GM10248 (cell line): ENCODE data around the gene SUN3.
A peak's percentile ranks its signal among the peaks of the same experiment; 100 is the strongest.

Source experiments
- CTCF ChIA-PET: fragments of 300-600 bp; sonication (Branson Sonifier 250); formaldehyde crosslinking; extraction: SDS; loops from one replicate; lab custom pipeline; 2021; ENCODE audit warnings: antibody characterized with exemption; lab: Yijun Ruan, JAX
- POLR2A ChIA-PET: fragments of 350-650 bp; sonication (Branson Sonifier 250); formaldehyde crosslinking; extraction: SDS; loops from one replicate; lab custom pipeline; 2020; ENCODE audit warnings: antibody characterized with exemption; lab: Yijun Ruan, JAX
- DNase-seq: peaks from one replicate; pipeline ENCODE4 v3.0.0; 2012; ENCODE audit errors: extremely low spot score
- TF ChIP-seq, protein P1 (sequence below): IDR thresholded peaks from 2 replicates; pipeline ENCODE4 v1.5.1; 2012; ENCODE audit warnings: mild to moderate bottlenecking, low read depth; ENCODE audit errors: extremely low read depth, missing control alignments, control extremely low read depth

The SUN3 gene

DNA sequence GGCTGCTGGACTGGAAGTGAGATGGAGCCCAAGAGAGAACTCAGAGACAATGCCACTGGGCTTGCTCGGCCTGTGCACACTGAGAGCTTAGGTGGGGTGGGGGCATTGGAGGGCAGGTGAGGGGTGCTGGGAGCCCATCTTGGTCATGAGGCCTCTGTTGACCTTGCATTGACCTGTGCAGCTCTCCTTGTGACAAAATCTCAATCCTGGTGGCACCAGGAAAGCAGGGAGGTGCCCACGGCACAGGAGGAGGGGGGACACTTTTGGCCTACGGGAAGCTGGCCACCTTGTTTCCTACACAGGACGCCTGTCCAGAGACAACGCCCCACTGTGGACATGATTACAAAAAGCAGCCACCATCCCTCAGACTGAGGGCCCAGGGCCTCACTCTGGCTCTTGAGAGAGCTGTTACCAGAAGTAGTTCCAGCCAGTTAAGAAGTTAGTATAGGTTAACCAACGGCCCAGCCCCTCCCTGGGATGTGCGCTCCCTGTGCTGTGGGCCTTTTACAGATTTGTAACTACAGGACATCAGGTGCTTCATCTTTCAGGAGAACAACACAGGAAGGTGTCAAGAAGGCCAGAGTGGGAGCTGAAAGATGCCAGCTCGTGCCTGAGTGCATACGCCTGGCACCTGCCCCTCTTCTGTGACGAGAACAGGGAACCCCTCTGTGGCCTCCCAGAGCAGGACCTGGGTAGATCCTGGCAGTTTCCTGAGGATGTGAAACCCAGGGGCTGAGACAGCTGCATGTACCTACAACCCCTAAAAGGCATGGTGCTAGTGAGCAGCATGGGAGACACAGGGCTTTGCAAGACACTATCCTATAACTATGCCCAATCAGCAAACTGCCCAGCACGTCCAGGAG lies 91.0 kb downstream of the SUN3 start:
- ChIA-PET CTCF (interaction anchor here (0.7 to 4.4 kb wide), 19 partner anchors 7 to 217 kb away, joined by 3 to 24 read pairs (median 5); partner anchors contain the start of gene PKD1L1), POLR2A (interaction anchor here (0.6 to 1.5 kb wide), 3 partner anchors 16 to 147 kb away, joined by 3 to 4 read pairs (median 3); no protein-coding TSS in a partner anchor)
- peak; percentile 46 for DNase-seq
- TF ChIP-seq, protein P1, sequence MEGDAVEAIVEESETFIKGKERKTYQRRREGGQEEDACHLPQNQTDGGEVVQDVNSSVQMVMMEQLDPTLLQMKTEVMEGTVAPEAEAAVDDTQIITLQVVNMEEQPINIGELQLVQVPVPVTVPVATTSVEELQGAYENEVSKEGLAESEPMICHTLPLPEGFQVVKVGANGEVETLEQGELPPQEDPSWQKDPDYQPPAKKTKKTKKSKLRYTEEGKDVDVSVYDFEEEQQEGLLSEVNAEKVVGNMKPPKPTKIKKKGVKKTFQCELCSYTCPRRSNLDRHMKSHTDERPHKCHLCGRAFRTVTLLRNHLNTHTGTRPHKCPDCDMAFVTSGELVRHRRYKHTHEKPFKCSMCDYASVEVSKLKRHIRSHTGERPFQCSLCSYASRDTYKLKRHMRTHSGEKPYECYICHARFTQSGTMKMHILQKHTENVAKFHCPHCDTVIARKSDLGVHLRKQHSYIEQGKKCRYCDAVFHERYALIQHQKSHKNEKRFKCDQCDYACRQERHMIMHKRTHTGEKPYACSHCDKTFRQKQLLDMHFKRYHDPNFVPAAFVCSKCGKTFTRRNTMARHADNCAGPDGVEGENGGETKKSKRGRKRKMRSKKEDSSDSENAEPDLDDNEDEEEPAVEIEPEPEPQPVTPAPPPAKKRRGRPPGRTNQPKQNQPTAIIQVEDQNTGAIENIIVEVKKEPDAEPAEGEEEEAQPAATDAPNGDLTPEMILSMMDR, result peak; percentile 20
